H9 (cell line): ENCODE data around the gene GGNBP2. TPM values are rescaled to one million over a fixed set of nuclear protein-coding genes. Genes with fewer than 3 reads are reported as not detected.

Experiments used
- DNase-seq: peaks from one replicate; pipeline ENCODE4 v3.0.0-alpha.2; 2017
- H2AFZ ChIP-seq: one replicate; pipeline ENCODE4 v1.6.1; 2013; ENCODE audit warnings: mild to moderate bottlenecking, low read length, control low read depth, moderate library complexity
- H2AK5ac ChIP-seq: 2 replicates; pipeline ENCODE4 v1.6.1; 2013; ENCODE audit warnings: low read length, control low read depth, mixed read lengths; ENCODE audit not compliant: insufficient read length
- H2BK120ac ChIP-seq: one replicate; pipeline ENCODE4 v1.6.1; 2013; ENCODE audit warnings: low read depth, mild to moderate bottlenecking, low read length, control low read depth, inconsistent platforms; ENCODE audit not compliant: poor library complexity, severe bottlenecking
- H2BK12ac ChIP-seq: 2 replicates; pipeline ENCODE4 v1.6.1; 2013; ENCODE audit warnings: low read length, control low read depth, mixed read lengths, low read depth; ENCODE audit not compliant: insufficient read length
- H2BK15ac ChIP-seq: 2 replicates; pipeline ENCODE4 v1.6.1; 2013; ENCODE audit warnings: low read depth, low read length, control low read depth
- H2BK20ac ChIP-seq: one replicate; pipeline ENCODE4 v1.6.1; 2013; ENCODE audit warnings: low read depth, mild to moderate bottlenecking, low read length, control low read depth, inconsistent platforms; ENCODE audit not compliant: poor library complexity, severe bottlenecking
- H2BK5ac ChIP-seq: 2 replicates; pipeline ENCODE4 v1.6.1; 2013; ENCODE audit warnings: low read length, control low read depth, mixed read lengths; ENCODE audit not compliant: insufficient read length
- H3K14ac ChIP-seq: 2 replicates; pipeline ENCODE4 v1.6.1; 2013; ENCODE audit warnings: low read length, control low read depth; ENCODE audit not compliant: insufficient read depth
- H3K18ac ChIP-seq: 2 replicates; pipeline ENCODE4 v1.6.1; 2013; ENCODE audit warnings: low read depth, mild to moderate bottlenecking, mixed read lengths, low read length, control low read depth; ENCODE audit not compliant: insufficient read length
- H3K23ac ChIP-seq: 2 replicates; pipeline ENCODE4 v1.6.1; 2013; ENCODE audit warnings: low read length, control low read depth, mixed read lengths, low read depth; ENCODE audit not compliant: insufficient read length
- H3K23me2 ChIP-seq: 2 replicates; pipeline ENCODE4 v1.6.1; 2013; ENCODE audit warnings: low read depth, mild to moderate bottlenecking, mixed read lengths, low read length, control low read depth; ENCODE audit not compliant: insufficient read length, poor library complexity, severe bottlenecking
- H3K27ac ChIP-seq: 2 replicates; pipeline ENCODE4 v1.5.1; 2013; ENCODE audit warnings: low read length, control low read depth, mixed read lengths, low read depth; ENCODE audit not compliant: insufficient read length
- H3K27me3 ChIP-seq: 2 replicates; pipeline ENCODE4 v1.6.1; 2013; ENCODE audit warnings: low read length, control low read depth, inconsistent platforms; ENCODE audit not compliant: insufficient read depth
- H3K4ac ChIP-seq: 2 replicates; pipeline ENCODE4 v1.6.1; 2013; ENCODE audit warnings: low read depth, mild to moderate bottlenecking, control low read depth, inconsistent platforms, low read length, moderate library complexity
- H3K4me1 ChIP-seq: 2 replicates; pipeline ENCODE4 v1.6.1; 2013; ENCODE audit warnings: low read length, control low read depth, inconsistent platforms; ENCODE audit not compliant: insufficient read depth
- H3K4me2 ChIP-seq: 2 replicates; pipeline ENCODE4 v1.6.1; 2013; ENCODE audit warnings: low read length, control low read depth, mixed read lengths; ENCODE audit not compliant: insufficient read length, insufficient read depth
- H3K56ac ChIP-seq: 2 replicates; pipeline ENCODE4 v1.6.1; 2013; ENCODE audit warnings: low read depth, mild to moderate bottlenecking, mixed read lengths, low read length, control low read depth; ENCODE audit not compliant: insufficient read length
- H3K79me1 ChIP-seq: 2 replicates; pipeline ENCODE4 v1.6.1; 2013; ENCODE audit warnings: low read depth, mild to moderate bottlenecking, moderate library complexity, low read length, control low read depth, inconsistent platforms; ENCODE audit not compliant: insufficient read depth, poor library complexity, severe bottlenecking
- H3K79me2 ChIP-seq: 2 replicates; pipeline ENCODE4 v1.6.1; 2013; ENCODE audit warnings: low read length, control low read depth, inconsistent platforms; ENCODE audit not compliant: insufficient read depth
- H3K9ac ChIP-seq: 2 replicates; pipeline ENCODE4 v1.6.1; 2013; ENCODE audit warnings: low read length, control low read depth, mixed read lengths; ENCODE audit not compliant: insufficient read length; ENCODE audit errors: extremely low read depth
- H3K9me3 ChIP-seq: one replicate; pipeline ENCODE4 v1.6.1; 2013; ENCODE audit warnings: low read depth, low read length, inconsistent platforms; ENCODE audit not compliant: control insufficient read depth
- H3T11ph ChIP-seq: one replicate; pipeline ENCODE4 v1.6.1; 2013; ENCODE audit warnings: mild to moderate bottlenecking, low read length, control low read depth, inconsistent platforms
- H4K20me1 ChIP-seq: one replicate; pipeline ENCODE4 v1.6.1; 2013; ENCODE audit not compliant: control insufficient read depth, insufficient read length, insufficient read depth
- H4K5ac ChIP-seq: 2 replicates; pipeline ENCODE4 v1.6.1; 2013; ENCODE audit warnings: low read depth, mild to moderate bottlenecking, mixed read lengths, low read length, control low read depth; ENCODE audit not compliant: insufficient read length
- H4K8ac ChIP-seq: replicated peaks from 2 replicates; pipeline ENCODE4 v1.6.1; 2013; ENCODE audit warnings: low read length, control low read depth, mixed read lengths, low read depth; ENCODE audit not compliant: insufficient read length
- H4K91ac ChIP-seq: 2 replicates; pipeline ENCODE4 v1.6.1; 2013; ENCODE audit warnings: low read depth, mild to moderate bottlenecking, moderate library complexity, mixed read lengths, low read length, control low read depth; ENCODE audit not compliant: insufficient read length
- H3K27ac Mint-ChIP-seq, 3 experiments: 2 replicates in 2 of 3; 3 replicates in 1 of 3; pipeline ENCODE4 v1.8.0; 2020 to 2021; ENCODE audit warnings: mixed read lengths in 3 of 3, mild to moderate bottlenecking in 1 of 3, moderate library complexity in 1 of 3
- H3K27me3 Mint-ChIP-seq: 2 replicates; pipeline ENCODE4 v1.8.0; 2021; ENCODE audit warnings: low read depth, mild to moderate bottlenecking, moderate library complexity, mixed read lengths
- H3K36me3 Mint-ChIP-seq, 3 experiments: 2 replicates in 2 of 3; 3 replicates in 1 of 3; pipeline ENCODE4 v1.8.0; 2020 to 2021; ENCODE audit warnings: low read depth in 3 of 3, mixed read lengths in 3 of 3; ENCODE audit not compliant: insufficient read depth in 1 of 3
- H3K4me1 Mint-ChIP-seq, 2 experiments: 2 replicates each; pipeline ENCODE4 v1.8.0; 2020; ENCODE audit warnings: mixed read lengths in 2 of 2
- H3K4me3 Mint-ChIP-seq, 2 experiments: 2 replicates in 1 of 2; 3 replicates in 1 of 2; pipeline ENCODE4 v1.8.0; 2020 to 2021; ENCODE audit warnings: mild to moderate bottlenecking in 2 of 2, mixed read lengths in 2 of 2, moderate library complexity in 1 of 2
- H3K9me3 Mint-ChIP-seq, 2 experiments: 2 replicates in 1 of 2; 3 replicates in 1 of 2; pipeline ENCODE4 v1.8.0; 2020; ENCODE audit warnings: mild to moderate bottlenecking in 2 of 2, mixed read lengths in 2 of 2, moderate library complexity in 1 of 2
- CTCF ChIP-seq: fragments of 200-600 bp; sonication (generic); conservative IDR thresholded peaks from 3 replicates; pipeline ENCODE4 v1.8.0; 2021; ENCODE audit warnings: antibody characterized with exemption, mild to moderate bottlenecking
- WGBS: extraction: QIAGEN DNeasy Blood & Tissue Kit; methylation state at CpG from one replicate; pipeline ENCODE4 v1.1.7; 2013; ENCODE audit warnings: missing lambda C conversion rate, low lambda C conversion rate, mixed read lengths; ENCODE audit not compliant: insufficient read length; ENCODE audit errors: extremely low coverage; 5-methylcytosine and 5-hydroxymethylcytosine counted together
- total RNA-seq: library from RNA; stranded (reverse); gene quantifications from 2 replicates; pipeline ENCODE4 v1.2.1, GENCODE V29; 2021

Gene GGNBP2
- total RNA-seq, 1 experiment from 2014 or later, result 52.8 TPM

GRCh38 chr17:36501351-36501750 lies 43.4 kb upstream of the GGNBP2 start:
- peaks cover 36 to 84% (median 82%) of the 10 kb centered on the region in 3 experiments; a peak in 6 of 7 replicates for H3K36me3 Mint-ChIP-seq
- peaks cover 2% of the 10 kb centered on the region for H4K20me1 ChIP-seq
- no peak overlapping the region for H2BK120ac ChIP-seq
- no peaks in the 10 kb centered on the region for H3K9me3 ChIP-seq
- no peak overlapping the region for H3K27ac ChIP-seq
- H2BK20ac ChIP-seq, result no peak overlapping the region
- no peak overlapping the region for H2BK5ac ChIP-seq
- H3K9me3 Mint-ChIP-seq, result no peaks in the 10 kb centered on the region
- no peaks in the 10 kb centered on the region for H3K27me3 ChIP-seq
- no peak overlapping the region for H2AK5ac ChIP-seq
- no peak overlapping the region for H2BK15ac ChIP-seq
- no peak overlapping the region for H4K91ac ChIP-seq
- H3K4me2 ChIP-seq, result no peak overlapping the region
- no peak overlapping the region for H3K4ac ChIP-seq
- TF ChIP-seq CTCF, result no peak
- H3K79me1 ChIP-seq, result no peaks in the 10 kb centered on the region
- no peak overlapping the region; a peak in 1 of 7 replicates for H3K27ac Mint-ChIP-seq
- no peak overlapping the region for H2AFZ ChIP-seq
- no peak overlapping the region for H2BK12ac ChIP-seq
- WGBS, result no CpG with 5 or more reads among the region's 3 CpGs
- no peak overlapping the region for H3K4me3 Mint-ChIP-seq
- no peaks in the 10 kb centered on the region; the same call in 1 of the 2 replicates for H3K27me3 Mint-ChIP-seq
- no peak overlapping the region for H3T11ph ChIP-seq
- H3K79me2 ChIP-seq, result no peaks in the 10 kb centered on the region
- no peak overlapping the region for H4K8ac ChIP-seq
- no peak overlapping the region for H3K18ac ChIP-seq
- DNase-seq, result peak; percentile 19
- H3K9ac ChIP-seq, result no peak overlapping the region
- no peak overlapping the region for H3K14ac ChIP-seq
- no peak overlapping the region for H3K23ac ChIP-seq
- H3K56ac ChIP-seq, result no peak overlapping the region
- no peaks in the 10 kb centered on the region for H3K4me1 Mint-ChIP-seq
- H3K4me1 ChIP-seq, result no peaks in the 10 kb centered on the region
- H3K23me2 ChIP-seq, result no peaks in the 10 kb centered on the region
- no peak overlapping the region for H4K5ac ChIP-seq
